Stimulated activated CD8-positive, alpha-beta memory T cell treated with anti-CD3 and anti-CD28 coated beads, Interleukin-4, amount 100 ng/mL, for 4 hours (primary cell): ENCODE results near the gene IFNA14.
"Not testable (repeated sequence)": the region's sequence is repeated elsewhere in the genome, so short reads cannot be mapped to it uniquely, and the experiment has no call there.

Experiments used
- DNase-seq, 2 donors: peaks; one replicate each; pipeline ENCODE4 v3.0.0-alpha.2; 2020; ENCODE audit warnings: low read depth in 2 of 2, low spot score in 1 of 2

IFNA14 gene

GRCh38 chr9:21239911-21240310 is at the start of gene IFNA14:
Gene IFNA14 (minus strand): TSS chr9:21240005. CDS start chr9:21239935, 70 bp downstream.
- no peak for DNase-seq

GRCh38 chr9:21287280-21287679 is 47.5 kb upstream of the IFNA14 start:
- no peak for DNase-seq

GRCh38 chr9:21286659-21287058 is 46.9 kb upstream of the IFNA14 start:
- DNase-seq, result no peak

- no peak for DNase-seq
Measured at GRCh38 chr9:21286099-21286498, 46.3 kb upstream of the IFNA14 start.

- no peak for DNase-seq
Measured at GRCh38 chr9:21281275-21281674, 41.5 kb upstream of the IFNA14 start.

GRCh38 chr9:21268347-21268657 is 28.5 kb upstream of the IFNA14 start:
- DNase-seq, result no peak

- DNase-seq, result no peak
Measured at GRCh38 chr9:21267485-21268346, 27.9 kb upstream of the IFNA14 start.

- no peak for DNase-seq
Measured at GRCh38 chr9:21266733-21267484, 27.1 kb upstream of the IFNA14 start.

GRCh38 chr9:21265421-21266189 is 25.8 kb upstream of the IFNA14 start:
- no peak for DNase-seq

- no peak for DNase-seq
Measured at GRCh38 chr9:21255538-21256212, 15.9 kb upstream of the IFNA14 start.

- no peak for DNase-seq
Measured at GRCh38 chr9:21252721-21253547, 13.1 kb upstream of the IFNA14 start.

GRCh38 chr9:21251638-21252037 is 11.8 kb upstream of the IFNA14 start:
- DNase-seq, result no peak

GRCh38 chr9:21251190-21251589 is 11.4 kb upstream of the IFNA14 start:
- DNase-seq, result no peak

- DNase-seq, result no peak
Measured at GRCh38 chr9:21244836-21245235, 5.0 kb upstream of the IFNA14 start.

GRCh38 chr9:21236360-21236714 is 3.5 kb downstream of the IFNA14 start:
- not testable (repeated sequence) for DNase-seq

GRCh38 chr9:21235468-21236359 is 4.1 kb downstream of the IFNA14 start:
- not testable (repeated sequence) for DNase-seq

- no peak for DNase-seq
Measured at GRCh38 chr9:21234153-21234687, 5.6 kb downstream of the IFNA14 start.

- DNase-seq, result no peak
Measured at GRCh38 chr9:21233258-21233657, 6.5 kb downstream of the IFNA14 start.

GRCh38 chr9:21228122-21228521 is 11.7 kb downstream of the IFNA14 start, which contains the start of gene IFNA17:
Gene IFNA17 (minus strand): TSS chr9:21228222. CDS start chr9:21228173, 49 bp downstream.
- DNase-seq, result no peak
